CD4-positive, alpha-beta T cell treated with Interleukin-17A for 1 hour (primary cell): Measurements from ENCODE around the gene FGF1.
A peak's percentile ranks its signal among the peaks of the same experiment; 100 is the strongest.

Experiments used
- DNase-seq: peaks from one replicate; pipeline ENCODE4 v3.0.0-alpha.2; 2020

The FGF1 gene

DNA sequence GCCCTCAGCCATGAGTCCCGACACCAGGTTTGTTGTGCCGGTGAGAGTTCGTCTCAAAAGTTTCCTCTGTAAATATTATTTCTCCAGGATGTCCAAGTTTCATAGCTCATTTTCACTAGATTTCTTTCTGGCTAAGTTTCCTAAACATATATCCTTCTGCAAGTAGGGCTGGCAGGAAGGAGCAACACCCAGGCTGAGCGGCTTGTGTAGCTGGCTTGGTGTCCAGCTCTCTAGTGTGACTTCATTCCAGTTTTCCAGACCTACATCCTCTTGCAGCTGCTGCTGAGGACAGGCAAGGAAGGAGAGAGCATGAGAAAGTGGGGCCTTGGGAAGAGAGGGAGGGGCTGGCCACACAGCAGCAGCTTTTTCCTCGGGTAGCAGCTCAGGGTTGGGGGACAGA is 80.3 kb downstream of the FGF1 start:
- DNase-seq, result no peak

DNA sequence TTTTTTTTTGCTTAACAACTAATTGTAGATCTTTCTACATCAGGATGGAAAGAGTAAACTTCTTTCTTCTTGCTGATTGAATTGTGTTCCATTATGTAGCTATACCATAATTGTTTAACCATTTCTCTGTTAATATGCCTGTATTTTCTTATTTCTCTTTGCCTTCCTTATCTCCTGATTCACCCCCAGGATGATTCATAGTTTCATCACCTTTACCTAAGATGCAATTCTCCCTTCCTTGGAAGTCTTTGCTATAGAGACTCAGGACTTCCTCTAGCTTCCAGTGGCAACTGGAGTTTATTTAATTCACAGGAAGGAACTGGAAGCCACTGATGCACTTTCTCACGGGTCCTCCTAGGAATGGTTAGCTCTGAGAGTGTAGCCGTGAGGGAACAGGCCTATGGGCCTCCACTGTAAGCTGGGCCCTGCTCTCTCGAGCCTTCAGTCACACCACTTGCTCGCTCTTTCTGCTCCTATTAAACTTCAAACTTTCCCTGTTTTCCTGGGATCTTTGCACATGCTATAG is 83.1 kb downstream of the FGF1 start:
- DNase-seq, result no peak

GRCh38 chr5:142601432-142601831 is 84.5 kb downstream of the FGF1 start:
- DNase-seq, result no peak

DNA sequence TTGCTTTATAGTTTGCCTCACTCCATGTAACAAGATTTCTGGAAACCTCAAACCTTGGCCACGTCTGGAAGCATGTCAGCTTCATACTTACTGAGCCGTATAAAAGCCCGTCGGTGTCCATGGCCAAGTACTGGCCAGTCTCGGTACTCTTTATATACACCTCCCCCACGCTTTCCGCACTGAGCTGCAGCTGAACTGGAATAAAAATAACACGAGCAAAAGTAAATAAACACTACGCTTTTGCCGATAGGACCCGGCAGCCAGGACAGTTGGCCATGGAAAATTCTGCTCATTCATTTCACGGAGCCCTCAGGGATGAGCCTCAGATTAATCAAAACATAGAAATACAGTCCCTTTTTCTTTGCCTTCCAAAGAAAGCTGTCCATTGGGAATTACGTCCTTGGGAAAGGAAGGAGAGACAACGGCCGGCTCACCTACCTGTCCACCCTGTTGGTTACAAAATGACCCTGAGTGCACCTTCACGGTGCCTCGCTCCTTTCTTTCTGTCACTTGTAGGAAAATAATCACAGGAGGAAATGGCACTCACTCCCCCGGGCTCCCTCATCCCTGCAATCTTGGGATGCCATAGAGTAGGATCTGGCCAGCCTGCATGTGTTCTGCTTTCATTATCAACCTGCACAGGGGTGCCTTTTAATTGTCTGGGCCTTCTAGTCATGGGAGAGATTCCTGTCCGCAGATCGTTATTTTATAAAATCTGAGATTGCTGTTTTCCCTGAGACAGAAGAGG is 85.1 kb downstream of the FGF1 start:
- DNase-seq, result no peak

- no peak for DNase-seq
Observed at GRCh38 chr5:142600092-142600491, 85.8 kb downstream of the FGF1 start.

GRCh38 chr5:142598338-142598700 is 87.6 kb downstream of the FGF1 start:
- DNase-seq, result no peak

GRCh38 chr5:142597546-142598337 is 88.1 kb downstream of the FGF1 start:
- DNase-seq, result no peak

- DNase-seq, result no peak
Observed at GRCh38 chr5:142597025-142597424, 88.9 kb downstream of the FGF1 start.

DNA sequence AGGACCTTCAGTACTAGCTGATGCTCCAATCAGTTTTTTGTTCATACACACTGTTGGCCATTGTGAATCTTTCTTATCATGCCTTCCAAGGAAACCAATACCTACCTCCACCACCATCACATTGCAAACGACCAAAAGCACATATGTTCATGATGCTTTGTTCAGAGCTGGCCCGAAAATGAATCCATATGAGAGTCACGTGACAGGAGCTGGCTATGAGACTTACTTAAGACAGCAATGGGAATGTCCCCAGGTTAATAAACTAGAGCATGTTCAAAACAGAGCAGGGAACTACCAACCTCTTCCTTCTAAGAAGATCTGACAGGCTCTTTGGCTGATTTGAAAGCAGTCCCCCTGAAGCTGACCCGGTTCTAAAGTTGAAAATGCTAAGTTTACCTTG is 93.5 kb downstream of the FGF1 start:
- DNase-seq, result no peak

GRCh38 chr5:142590451-142591231 is 95.2 kb downstream of the FGF1 start:
- DNase-seq, result no peak

DNA sequence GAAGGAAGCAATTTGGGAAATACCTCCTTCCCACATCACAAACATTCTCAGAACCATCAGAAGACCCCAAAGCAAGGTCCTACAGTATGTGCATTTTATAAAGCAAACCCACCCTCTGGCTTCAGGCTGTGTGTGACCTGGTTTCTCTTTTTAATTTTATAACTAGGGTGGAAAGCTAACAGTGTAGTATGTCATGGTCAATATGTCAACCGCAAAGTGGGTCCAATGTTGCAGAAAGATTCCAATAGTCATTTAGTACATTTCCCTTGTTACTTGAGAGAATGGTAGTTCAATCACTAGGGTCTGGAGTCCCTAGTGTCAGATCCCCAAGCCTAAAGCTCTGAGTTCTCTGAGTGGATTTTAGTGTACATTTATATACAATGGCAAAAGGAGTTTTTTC is 96.2 kb downstream of the FGF1 start:
- no peak for DNase-seq

DNA sequence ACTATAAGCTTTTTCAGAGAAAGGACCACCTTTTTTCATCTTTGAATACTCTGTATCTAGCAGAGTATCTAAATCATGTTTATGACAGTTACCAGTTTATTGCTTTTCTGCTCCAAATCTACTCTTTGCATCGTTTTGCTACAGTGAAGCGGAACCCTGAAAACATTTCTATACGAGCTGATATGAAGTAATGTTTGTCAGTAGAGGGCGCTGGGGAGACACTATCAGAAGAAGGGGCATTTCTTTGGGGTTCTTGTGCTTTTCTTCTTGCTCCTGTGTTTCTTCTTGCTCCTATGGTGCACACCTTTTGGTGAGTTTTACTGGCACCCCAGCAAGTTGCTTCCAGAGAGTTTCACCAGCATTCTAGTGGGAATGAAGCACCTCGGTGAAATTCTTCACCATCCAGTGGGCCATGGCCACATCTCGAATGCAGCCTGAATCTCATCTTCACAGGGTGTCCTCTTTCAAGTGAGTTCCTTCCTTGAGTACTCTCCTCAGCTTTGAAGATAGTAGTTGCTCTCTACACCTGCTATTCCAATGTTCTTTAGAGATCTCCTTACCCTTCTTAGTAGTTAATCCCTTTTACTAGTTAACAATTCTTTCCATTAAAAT is 98.4 kb downstream of the FGF1 start:
- peak; percentile 20 for DNase-seq

GRCh38 chr5:142586552-142586951 is 99.3 kb downstream of the FGF1 start:
- DNase-seq, result no peak

DNA sequence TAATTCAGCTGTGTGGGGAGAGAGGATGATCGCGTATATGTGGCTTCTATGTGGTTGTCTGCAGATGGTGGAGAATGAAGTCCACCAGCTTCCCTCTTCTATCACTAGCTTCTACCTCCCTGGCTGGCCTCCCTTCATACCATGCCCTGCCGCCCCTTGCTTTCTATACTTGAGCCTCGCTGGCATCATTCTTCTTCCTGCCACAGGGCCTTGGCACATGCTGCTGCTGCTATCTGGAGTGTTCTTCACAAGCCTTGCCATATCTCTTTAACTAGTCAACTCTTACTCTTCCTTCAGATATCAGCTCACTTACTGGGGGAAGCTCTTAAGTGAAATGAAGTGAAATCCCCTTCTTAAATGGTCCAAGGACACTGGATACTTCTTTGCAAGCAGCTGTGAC is 100.4 kb downstream of the FGF1 start:
- DNase-seq, result no peak

DNA sequence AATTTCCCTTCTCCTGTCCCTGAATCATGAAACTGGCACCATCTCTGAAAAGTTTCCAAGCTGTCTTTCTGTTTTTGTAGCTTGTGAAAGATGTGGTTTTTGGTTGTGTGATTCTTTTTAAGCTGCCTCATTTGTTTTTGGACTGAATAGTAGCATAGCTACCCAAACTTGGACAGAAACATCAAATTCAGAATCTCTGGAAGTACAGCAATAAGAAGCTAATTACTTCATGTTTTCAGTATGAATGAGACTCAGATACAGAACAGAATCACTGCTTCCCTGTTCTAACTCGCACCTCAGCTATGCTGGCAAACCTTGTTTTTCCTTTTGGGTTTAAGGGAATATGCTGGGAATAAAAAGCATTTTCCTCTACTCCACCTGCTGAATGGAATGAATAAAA is 101.0 kb downstream of the FGF1 start:
- DNase-seq, result no peak

- no peak for DNase-seq
Observed at GRCh38 chr5:142578161-142578830, 107.6 kb downstream of the FGF1 start.

DNA sequence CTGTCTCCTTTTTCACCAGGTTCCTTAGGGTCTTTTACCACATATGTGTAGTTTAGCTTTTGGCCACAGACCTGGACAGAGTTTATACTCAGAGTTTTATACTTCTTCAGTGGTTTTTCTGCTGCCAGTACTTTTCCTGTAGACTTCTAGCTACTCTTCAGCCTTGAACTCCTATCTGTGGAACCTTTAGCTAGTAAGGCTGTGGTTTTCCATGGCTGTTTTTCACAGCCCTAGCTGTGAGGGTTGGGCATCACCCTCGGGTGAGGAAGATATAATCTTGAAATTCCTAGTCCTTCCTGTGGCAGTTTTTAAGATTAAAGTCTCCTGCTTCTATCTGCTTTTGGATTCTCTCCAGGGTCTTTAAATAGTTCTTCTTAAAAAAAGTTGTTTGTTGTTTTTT is 109.1 kb downstream of the FGF1 start:
- DNase-seq, result no peak

DNA sequence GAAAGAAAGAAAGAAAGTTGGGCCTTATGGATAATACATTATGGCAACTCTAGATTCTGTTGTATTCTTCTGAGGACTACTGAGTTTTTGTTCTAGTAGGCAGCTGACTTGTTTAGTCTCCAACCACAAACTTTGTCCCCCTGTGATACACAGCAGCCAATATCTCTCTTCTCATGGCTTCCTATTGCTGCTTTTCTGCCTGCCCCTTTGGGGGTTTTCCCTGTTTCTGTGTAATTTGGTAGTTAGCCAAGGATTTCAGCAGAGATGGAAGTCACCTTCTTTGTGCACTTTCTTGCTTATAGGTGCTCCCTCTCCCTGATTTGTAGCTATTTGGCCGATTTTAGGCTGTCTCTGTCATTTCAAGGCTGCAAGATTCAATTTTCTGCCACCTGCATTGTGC is 109.6 kb downstream of the FGF1 start:
- no peak for DNase-seq

DNA sequence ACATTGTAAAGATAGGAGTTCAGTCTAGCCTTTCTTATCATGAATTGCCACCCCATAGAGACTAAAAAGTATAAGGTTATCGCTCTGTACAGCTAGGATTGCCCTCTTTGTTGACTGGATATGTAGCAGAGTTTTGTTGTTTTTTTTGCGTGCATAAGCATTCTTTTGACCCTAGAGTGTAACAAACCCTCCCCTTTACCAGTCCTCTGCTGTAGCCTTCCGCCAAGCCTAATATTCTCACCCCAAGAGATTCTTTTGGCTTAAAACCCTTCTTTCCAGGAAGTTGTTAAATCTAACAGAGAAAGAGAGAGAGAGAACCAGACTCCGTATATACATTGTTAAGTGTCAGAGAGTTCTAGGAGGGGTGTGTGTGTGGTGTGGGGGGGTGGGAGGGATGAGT is 113.9 kb downstream of the FGF1 start:
- DNase-seq, result no peak

DNA sequence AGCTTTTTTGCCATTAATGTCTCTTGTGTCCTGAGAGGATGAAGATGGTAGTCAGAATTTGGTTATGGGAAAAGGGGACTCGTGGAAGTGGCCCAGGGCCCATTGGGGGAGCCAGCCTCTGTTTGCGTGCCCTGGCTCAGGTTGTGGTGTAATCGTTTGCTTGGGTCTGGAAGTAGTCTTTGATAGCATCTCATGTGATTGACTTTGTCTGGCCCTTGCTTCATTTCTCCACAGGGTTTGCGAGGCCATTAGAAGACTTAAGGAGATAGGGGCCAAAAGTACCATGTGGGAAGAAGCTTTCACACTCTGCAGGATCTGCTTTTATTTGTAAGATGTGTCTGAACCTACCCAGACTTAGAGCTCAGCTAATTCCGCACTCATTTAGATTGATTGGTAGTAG is 114.5 kb downstream of the FGF1 start:
- DNase-seq, result no peak

GRCh38 chr5:142569905-142570304 is 116.0 kb downstream of the FGF1 start:
- DNase-seq, result no peak

- DNase-seq, result no peak
Observed at GRCh38 chr5:142568996-142569335, 116.9 kb downstream of the FGF1 start.
